Neural progenitor cell (in vitro differentiated cells): ENCODE data around the gene TTYH1. TPM values are rescaled to one million over a fixed set of nuclear protein-coding genes. Genes with fewer than 3 reads are reported as not detected.

Source experiments
- DNase-seq: peaks from one replicate; pipeline ENCODE4 v3.0.0-alpha.2; 2016; ENCODE audit warnings: low spot score
- H2AFZ ChIP-seq: fragments of 200-600 bp; sonication (generic); replicated peaks from 2 replicates; pipeline ENCODE4 v1.6.1; 2016; ENCODE audit warnings: antibody characterized with exemption
- H3F3A ChIP-seq: fragments of 200-600 bp; sonication (generic); 2 replicates; pipeline ENCODE4 v1.6.1; 2016; ENCODE audit warnings: antibody characterized with exemption, low read depth
- H3K27ac ChIP-seq: fragments of 200-600 bp; sonication (generic); 2 replicates; pipeline ENCODE4 v1.5.1; 2016; ENCODE audit warnings: mild to moderate bottlenecking
- H3K27me3 ChIP-seq: fragments of 200-600 bp; sonication (generic); 2 replicates; pipeline ENCODE4 v1.6.1; 2016; ENCODE audit warnings: mild to moderate bottlenecking, moderate library complexity
- H3K36me3 ChIP-seq: fragments of 200-600 bp; sonication (generic); 2 replicates; pipeline ENCODE4 v1.5.1; 2016
- H3K4me1 ChIP-seq: fragments of 200-600 bp; sonication (generic); 2 replicates; pipeline ENCODE4 v1.6.1; 2016; ENCODE audit warnings: mixed run types
- H3K4me2 ChIP-seq: fragments of 200-600 bp; sonication (generic); 2 replicates; pipeline ENCODE4 v1.6.1; 2016
- H3K4me3 ChIP-seq: fragments of 200-600 bp; sonication (generic); 2 replicates; pipeline ENCODE4 v1.5.1; 2016
- H3K79me2 ChIP-seq: fragments of 200-600 bp; sonication (generic); 2 replicates; pipeline ENCODE4 v1.6.1; 2016; ENCODE audit warnings: low read depth
- H3K9ac ChIP-seq: fragments of 200-600 bp; sonication (generic); 2 replicates; pipeline ENCODE4 v1.6.1; 2016
- H3K9me3 ChIP-seq: fragments of 200-600 bp; sonication (generic); 2 replicates; pipeline ENCODE4 v1.5.1; 2016; ENCODE audit warnings: low read depth
- H4K20me1 ChIP-seq: fragments of 200-600 bp; sonication (generic); 2 replicates; pipeline ENCODE4 v1.6.1; 2016; ENCODE audit warnings: low read depth
- H3K27ac Mint-ChIP-seq: 3 replicates; pipeline ENCODE4 v1.8.0; 2021; ENCODE audit warnings: mixed read lengths
- H3K27me3 Mint-ChIP-seq: 2 replicates; pipeline ENCODE4 v1.8.0; 2022; ENCODE audit warnings: low read depth, mild to moderate bottlenecking, inconsistent platforms, moderate library complexity, mixed read lengths; ENCODE audit not compliant: insufficient read depth
- H3K36me3 Mint-ChIP-seq: 3 replicates; pipeline ENCODE4 v1.8.0; 2021; ENCODE audit warnings: mixed read lengths
- H3K4me1 Mint-ChIP-seq: 3 replicates; pipeline ENCODE4 v1.8.0; 2021; ENCODE audit warnings: mixed read lengths
- H3K4me3 Mint-ChIP-seq: 3 replicates; pipeline ENCODE4 v1.8.0; 2021; ENCODE audit warnings: mild to moderate bottlenecking, moderate library complexity, mixed read lengths
- H3K9me3 Mint-ChIP-seq: 3 replicates; pipeline ENCODE4 v1.8.0; 2020; ENCODE audit warnings: mixed read lengths
- CTCF ChIP-seq: fragments of 200-600 bp; sonication (generic); IDR thresholded peaks from 2 replicates; pipeline ENCODE4 v1.5.1; 2017; ENCODE audit warnings: antibody characterized with exemption, mild to moderate bottlenecking
- EZH2 ChIP-seq: fragments of 200-600 bp; sonication (generic); IDR thresholded peaks from 2 replicates; pipeline ENCODE4 v1.6.1; 2017; ENCODE audit warnings: antibody characterized with exemption, mild to moderate bottlenecking, moderate library complexity
- EZH2phosphoT487 ChIP-seq: fragments of 200-600 bp; sonication (generic); IDR thresholded peaks from 2 replicates; pipeline ENCODE4 v1.6.1; 2017; ENCODE audit warnings: antibody characterized with exemption
- total RNA-seq: library from RNA; depleted of rRNA; stranded (reverse); fragments of >200 nt; gene quantifications from 2 replicates; pipeline ENCODE4 v1.2.3, GENCODE V29; 2015; ENCODE audit warnings: low replicate concordance

Gene TTYH1
- total RNA-seq, 1 donor from 2014 or later = 34.2 TPM

DNA sequence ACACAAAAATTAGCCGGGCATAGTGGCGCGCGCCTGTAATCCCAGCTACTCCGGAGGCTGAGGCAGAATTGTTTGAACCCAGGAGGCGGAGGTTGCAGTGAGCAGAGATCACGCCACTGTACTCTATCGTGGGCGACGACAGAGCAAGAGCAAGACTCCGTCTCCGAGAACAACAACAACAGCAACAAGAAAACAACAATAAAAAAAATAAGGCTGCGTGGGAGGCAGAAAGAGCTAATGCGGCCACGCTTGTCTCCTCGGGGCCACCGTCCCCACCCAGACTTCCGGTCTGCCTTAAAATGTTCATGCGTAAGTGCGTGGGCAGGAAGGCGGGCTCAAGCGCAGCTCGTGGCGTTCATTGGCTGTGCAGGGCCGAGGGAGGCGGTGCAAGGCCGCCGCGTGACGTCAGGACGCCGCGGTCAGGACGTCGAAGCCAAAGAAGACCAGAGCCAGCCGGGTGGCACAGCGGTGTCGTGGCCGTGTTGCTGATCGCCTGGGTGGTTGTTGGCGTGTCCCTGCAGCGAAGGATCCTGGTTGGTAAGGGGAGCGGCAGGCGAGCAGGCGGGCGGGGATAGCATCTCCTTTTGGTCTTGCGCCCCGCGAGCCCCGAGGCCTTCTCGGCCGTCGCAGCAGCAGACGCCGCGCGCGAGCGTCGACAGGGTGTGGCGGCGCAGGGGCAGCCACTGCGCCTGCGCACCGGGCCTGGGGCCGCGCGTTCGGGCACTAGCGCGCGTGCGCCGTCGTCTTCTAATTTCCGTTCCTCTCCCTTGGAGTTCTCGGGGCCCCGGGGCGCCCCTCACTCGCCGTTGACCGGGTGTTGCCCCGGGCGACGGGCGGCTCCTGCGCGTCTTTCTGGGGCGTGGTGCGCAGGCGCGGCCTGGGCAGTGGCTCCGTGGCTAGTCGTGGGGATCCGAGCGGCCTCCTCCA, 33.8 kb downstream of the TTYH1 start, which contains the start of gene LENG8:
Gene LENG8, plus strand, starts transcription at position 426 of the 927 bp plus-strand sequence. CDS start 2,146 bp downstream, outside the sequence.
- TF ChIP-seq EZH2phosphoT487 (no peak), EZH2 (no peak), CTCF (no peak)
- Mint-ChIP-seq H3K27me3 (peaks cover 8% of the 10 kb centered on the region), H3K9me3 (no peaks in the 10 kb centered on the region), H3K4me3 (peak within 1 kb of the TSS; percentile 97), H3K27ac (peak within 1 kb of the TSS; percentile 98), H3K4me1 (peaks cover 33% of the 10 kb centered on the region), H3K36me3 (peaks cover 23% of the 10 kb centered on the region)
- peak within 1 kb of the TSS; percentile 80 for H2AFZ ChIP-seq
- H3K4me3 ChIP-seq = peak within 1 kb of the TSS; percentile 74
- no peaks in the 10 kb centered on the region for H3K27me3 ChIP-seq
- H3K9ac ChIP-seq = peak within 1 kb of the TSS; percentile 73
- H3K36me3 ChIP-seq = no peaks in the 10 kb centered on the region
- peak within 1 kb of the TSS; percentile 98 for H3K4me2 ChIP-seq
- H3K79me2 ChIP-seq = peaks cover 73% of the 10 kb centered on the region
- DNase-seq = peak; percentile 96
- no peaks in the 10 kb centered on the region for H3K9me3 ChIP-seq
- H4K20me1 ChIP-seq = peaks cover 55% of the 10 kb centered on the region
- no peaks in the 10 kb centered on the region for H3K4me1 ChIP-seq
- H3K27ac ChIP-seq = no peak within 1 kb of the TSS
- no peaks in the 10 kb centered on the region for H3F3A ChIP-seq

- H3K79me2 ChIP-seq = peaks cover 73% of the 10 kb centered on the region
- no peak for TF ChIP-seq EZH2phosphoT487
- TF ChIP-seq CTCF = no peak
- no peak for TF ChIP-seq EZH2
- H3F3A ChIP-seq = no peaks in the 10 kb centered on the region
- Mint-ChIP-seq H3K9me3 (no peaks in the 10 kb centered on the region), H3K27ac (peak overlapping the region; percentile 80), H3K4me1 (peaks cover 33% of the 10 kb centered on the region), H3K36me3 (peaks cover 21% of the 10 kb centered on the region), H3K27me3 (peaks cover 7% of the 10 kb centered on the region), H3K4me3 (peak overlapping the region; percentile 97)
- no peaks in the 10 kb centered on the region for H3K36me3 ChIP-seq
- H3K9me3 ChIP-seq = no peaks in the 10 kb centered on the region
- DNase-seq = no peak
- peaks cover 61% of the 10 kb centered on the region for H4K20me1 ChIP-seq
- peak overlapping the region; percentile 73 for H3K9ac ChIP-seq
- H3K4me1 ChIP-seq = no peaks in the 10 kb centered on the region
- H3K4me3 ChIP-seq = peak overlapping the region; percentile 74
- H3K27me3 ChIP-seq = no peaks in the 10 kb centered on the region
- peak overlapping the region; percentile 98 for H3K4me2 ChIP-seq
- no peak overlapping the region for H2AFZ ChIP-seq
- H3K27ac ChIP-seq = no peak overlapping the region
Measured at GRCh38 chr19:54449701-54450069, 34.4 kb downstream of the TTYH1 start.

DNA sequence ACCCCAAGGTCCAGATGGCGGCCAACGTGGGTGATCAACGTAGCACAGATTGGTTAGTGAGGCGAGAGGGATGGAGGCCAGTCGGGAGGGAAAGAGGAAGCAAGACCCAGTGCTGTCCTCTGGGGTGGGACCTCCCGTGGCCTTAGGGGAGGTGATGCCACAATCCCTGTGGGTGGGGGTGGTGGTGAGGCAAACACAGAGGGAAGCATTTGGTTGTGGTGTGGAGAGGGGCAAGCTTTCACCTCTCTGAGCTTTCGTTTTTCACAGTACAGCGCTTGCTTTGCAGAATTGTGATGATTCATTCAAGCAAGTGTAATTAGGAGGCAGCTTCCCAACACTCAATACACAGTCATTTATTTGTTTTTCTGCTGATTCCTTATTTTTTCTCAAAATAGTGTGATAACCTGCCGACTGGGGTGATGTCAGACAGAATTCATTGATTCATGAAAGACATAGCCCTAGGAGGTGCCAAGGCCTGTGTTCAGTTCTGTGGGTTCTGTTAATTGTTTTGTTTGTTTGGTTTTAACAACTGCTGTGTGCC, 36.1 kb downstream of the TTYH1 start:
- H4K20me1 ChIP-seq = peaks cover 68% of the 10 kb centered on the region
- peaks cover 8% of the 10 kb centered on the region for H3K27me3 Mint-ChIP-seq
- no peaks in the 10 kb centered on the region for H3F3A ChIP-seq
- H3K4me2 ChIP-seq = no peak overlapping the region
- H3K4me1 ChIP-seq = no peaks in the 10 kb centered on the region
- TF ChIP-seq EZH2 = no peak
- TF ChIP-seq EZH2phosphoT487 = no peak
- TF ChIP-seq CTCF = no peak
- H3K9me3 Mint-ChIP-seq = no peaks in the 10 kb centered on the region
- peaks cover 33% of the 10 kb centered on the region for H3K4me1 Mint-ChIP-seq
- peaks cover 21% of the 10 kb centered on the region for H3K36me3 Mint-ChIP-seq
- H3K79me2 ChIP-seq = peaks cover 67% of the 10 kb centered on the region
- no peaks in the 10 kb centered on the region for H3K27me3 ChIP-seq
- no peak overlapping the region for H3K27ac ChIP-seq
- H3K9ac ChIP-seq = no peak overlapping the region
- H3K4me3 Mint-ChIP-seq = peak overlapping the region; percentile 97
- H3K36me3 ChIP-seq = no peaks in the 10 kb centered on the region
- H3K27ac Mint-ChIP-seq = no peak overlapping the region
- H3K9me3 ChIP-seq = no peaks in the 10 kb centered on the region
- no peak overlapping the region for H3K4me3 ChIP-seq
- DNase-seq = no peak
- H2AFZ ChIP-seq = no peak overlapping the region
